ENCODE measurements around the gene CENPM. TPM values are rescaled to one million over a fixed set of nuclear protein-coding genes. Genes with fewer than 3 reads are reported as not detected.

Gene CENPM
- polyA plus RNA-seq, 1 donor from 2014 or later, result 2.1 TPM

GRCh38 chr22:41976070-41976901 lies 29.3 kb upstream of the CENPM start:
- H3K27me3 ChIP-seq (ENCODE audit: insufficient read depth, low read depth, low read length), result no peaks in the 10 kb centered on the region
- H4K20me1 ChIP-seq (ENCODE audit: insufficient read depth), result peaks cover 3% of the 10 kb centered on the region
- peaks cover 43% of the 10 kb centered on the region for H3K79me2 ChIP-seq (replicated peaks; ENCODE audit: insufficient read depth, low read length)
- H3F3A ChIP-seq (ENCODE audit: insufficient read depth, low read length, poor library complexity, severe bottlenecking), result no peaks in the 10 kb centered on the region
- TF ChIP-seq RAD21 (conservative IDR thresholded peaks at IDR 0.05) (no peak), POLR2AphosphoS5 (IDR thresholded peaks at IDR 0.05) (peak; percentile 31), EZH2 (IDR thresholded peaks at IDR 0.05; ENCODE audit: borderline replicate concordance, insufficient read depth, low read length, poor library complexity, severe bottlenecking) (no peak), REST (IDR thresholded peaks at IDR 0.05; ENCODE audit: borderline replicate concordance) (no peak), EP300 (conservative IDR thresholded peaks at IDR 0.05; ENCODE audit: poor library complexity, severe bottlenecking) (peak; percentile 41), SMC3 (conservative IDR thresholded peaks at IDR 0.05; ENCODE audit: poor library complexity) (no peak), TAF1 (IDR thresholded peaks at IDR 0.05; ENCODE audit: low read depth) (peak; percentile 21)
- H2AFZ ChIP-seq (ENCODE audit: low read depth, low read length), result peak overlapping the region; percentile 79
- H3K9me2 ChIP-seq (ENCODE audit: insufficient read depth, low read length), result no peaks in the 10 kb centered on the region
- peak overlapping the region; percentile 62 for H3K4me2 ChIP-seq (ENCODE audit: low read length)
- H3K4me3 ChIP-seq (ENCODE audit: low read length), result peak overlapping the region; percentile 75
- H3K9ac ChIP-seq (ENCODE audit: low read length), result peak overlapping the region; percentile 98
- peaks cover under 1% of the 10 kb centered on the region for H3K36me3 ChIP-seq (ENCODE audit: insufficient read depth, low read length)
- H3K27ac ChIP-seq (ENCODE audit: low read length), result peak overlapping the region; percentile 67
- no peaks in the 10 kb centered on the region for H3K9me3 ChIP-seq (ENCODE audit: low read length)

GRCh38 chr22:41975299-41976069 lies 28.5 kb upstream of the CENPM start:
- peaks cover 35% of the 10 kb centered on the region for H3K79me2 ChIP-seq (replicated peaks; ENCODE audit: insufficient read depth, low read length)
- no peaks in the 10 kb centered on the region for H3K27me3 ChIP-seq (ENCODE audit: insufficient read depth, low read depth, low read length)
- H3F3A ChIP-seq (ENCODE audit: insufficient read depth, low read length, poor library complexity, severe bottlenecking), result no peaks in the 10 kb centered on the region
- no peaks in the 10 kb centered on the region for H3K9me3 ChIP-seq (ENCODE audit: low read length)
- peak overlapping the region; percentile 75 for H3K4me3 ChIP-seq (ENCODE audit: low read length)
- H3K4me2 ChIP-seq (ENCODE audit: low read length), result peak overlapping the region; percentile 62
- peaks cover 3% of the 10 kb centered on the region for H4K20me1 ChIP-seq (ENCODE audit: insufficient read depth)
- H3K36me3 ChIP-seq (ENCODE audit: insufficient read depth, low read length), result no peaks in the 10 kb centered on the region
- peak overlapping the region; percentile 82 for H3K9ac ChIP-seq (ENCODE audit: low read length)
- no peaks in the 10 kb centered on the region for H3K9me2 ChIP-seq (ENCODE audit: insufficient read depth, low read length)
- H3K27ac ChIP-seq (ENCODE audit: low read length), result peak overlapping the region; percentile 67
- no peak overlapping the region for H2AFZ ChIP-seq (ENCODE audit: low read depth, low read length)
- no peak for TF ChIP-seq POLR2AphosphoS5 (IDR thresholded peaks at IDR 0.05)
- TF ChIP-seq EZH2 (IDR thresholded peaks at IDR 0.05; ENCODE audit: borderline replicate concordance, insufficient read depth, low read length, poor library complexity, severe bottlenecking), result no peak
- no peak for TF ChIP-seq SMC3 (conservative IDR thresholded peaks at IDR 0.05; ENCODE audit: poor library complexity)
- TF ChIP-seq RAD21 (conservative IDR thresholded peaks at IDR 0.05), result no peak
- no peak for TF ChIP-seq MXI1 (conservative IDR thresholded peaks at IDR 0.05; ENCODE audit: poor library complexity, severe bottlenecking)
- TF ChIP-seq EP300 (conservative IDR thresholded peaks at IDR 0.05; ENCODE audit: poor library complexity, severe bottlenecking), result no peak
- no peak for TF ChIP-seq REST (IDR thresholded peaks at IDR 0.05; ENCODE audit: borderline replicate concordance)
- no peak for TF ChIP-seq CTCF (IDR thresholded peaks at IDR 0.05; ENCODE audit: poor library complexity, severe bottlenecking)
- no peak for TF ChIP-seq TAF1 (IDR thresholded peaks at IDR 0.05; ENCODE audit: low read depth)

All from neural cell (in vitro differentiated cells).